Measurements from ENCODE around the gene IGSF21.

DNA sequence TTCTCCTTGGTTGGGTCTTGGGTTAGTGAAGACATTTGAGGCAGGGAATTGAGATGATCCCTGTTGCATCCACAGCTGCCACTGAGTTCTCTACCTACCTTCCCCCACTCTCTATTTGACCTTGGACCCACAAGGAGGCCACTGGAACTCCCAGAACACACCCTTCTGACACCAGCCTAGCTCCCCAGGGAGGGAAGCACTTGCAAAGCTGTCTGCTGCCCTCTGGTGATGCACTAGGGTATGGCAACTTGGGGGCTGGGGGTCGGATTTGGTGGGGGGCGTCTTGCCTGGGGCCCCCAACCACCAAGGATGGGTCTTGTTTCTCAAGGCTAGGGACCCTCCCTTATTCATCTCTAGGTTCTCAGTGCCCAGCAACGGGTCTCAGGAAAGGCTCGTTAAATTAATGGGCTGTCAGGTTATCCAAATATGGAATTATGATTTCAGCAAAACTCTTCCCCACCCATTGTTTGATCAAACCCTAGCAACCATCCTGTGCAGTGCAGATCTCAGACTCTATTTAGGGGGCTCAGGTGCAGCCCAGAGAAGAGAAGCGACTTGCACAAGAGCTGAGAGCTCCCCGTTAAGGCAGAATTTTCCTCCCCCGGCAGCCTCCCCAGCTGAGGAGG, 195.3 kb downstream of the IGSF21 start:
- TF ChIP-seq CTCF (IDR thresholded peaks at IDR 0.05; ENCODE audit: low read length) (peak; percentile 71), EZH2 (IDR thresholded peaks at IDR 0.05; ENCODE audit: borderline replicate concordance, low read length) (no peak)

Data from OCI-LY1 (cell line).